Ammon's horn (tissue), 1 donor: Measurements from ENCODE around the gene DIO1.

ENCODE experiments used
- DNase-seq: peaks from one replicate; pipeline ENCODE4 v3.0.0-alpha.2; 2016; ENCODE audit warnings: low spot score

Gene DIO1

DNA sequence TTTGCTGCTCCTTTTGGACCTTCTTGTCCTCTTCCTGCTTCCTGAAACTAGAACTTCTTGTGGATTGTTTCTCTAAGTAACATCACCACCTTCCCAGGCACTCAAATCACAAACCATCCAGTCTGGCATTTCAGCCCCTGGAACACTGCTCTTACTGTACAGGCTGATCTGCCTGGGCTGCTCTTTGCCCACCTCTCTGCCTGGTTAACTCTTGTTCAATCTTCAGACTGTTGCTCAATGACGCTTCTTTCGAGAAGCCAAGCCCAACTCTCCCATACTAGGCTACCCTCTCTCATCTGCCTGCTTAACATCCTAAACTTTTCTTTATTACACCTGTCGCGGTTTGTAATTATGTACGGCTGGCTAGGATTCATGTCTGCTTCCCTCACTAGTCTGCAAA, 657 bp downstream of the DIO1 start:
- DNase-seq: no peak

DNA sequence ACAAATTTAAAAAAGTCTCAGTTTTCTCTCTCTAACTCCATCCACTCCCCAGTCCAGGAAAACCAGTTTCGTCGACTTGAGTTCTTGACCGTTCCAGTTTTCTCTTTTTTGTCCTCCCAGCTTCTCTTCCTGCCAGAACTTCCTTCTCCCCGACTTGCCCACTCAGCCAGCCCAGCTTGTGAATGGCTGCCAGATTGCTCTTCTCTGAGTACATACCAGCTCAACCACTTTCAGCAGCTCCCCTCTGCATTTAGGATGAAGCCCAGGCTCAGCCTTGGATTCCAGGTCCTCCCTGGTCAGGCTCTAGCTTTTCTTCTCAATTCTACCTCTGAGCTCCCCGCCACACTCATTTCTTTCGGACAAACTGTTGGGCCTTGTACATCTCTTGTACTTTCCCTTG, 1.4 kb downstream of the DIO1 start:
- no peak for DNase-seq

DNA sequence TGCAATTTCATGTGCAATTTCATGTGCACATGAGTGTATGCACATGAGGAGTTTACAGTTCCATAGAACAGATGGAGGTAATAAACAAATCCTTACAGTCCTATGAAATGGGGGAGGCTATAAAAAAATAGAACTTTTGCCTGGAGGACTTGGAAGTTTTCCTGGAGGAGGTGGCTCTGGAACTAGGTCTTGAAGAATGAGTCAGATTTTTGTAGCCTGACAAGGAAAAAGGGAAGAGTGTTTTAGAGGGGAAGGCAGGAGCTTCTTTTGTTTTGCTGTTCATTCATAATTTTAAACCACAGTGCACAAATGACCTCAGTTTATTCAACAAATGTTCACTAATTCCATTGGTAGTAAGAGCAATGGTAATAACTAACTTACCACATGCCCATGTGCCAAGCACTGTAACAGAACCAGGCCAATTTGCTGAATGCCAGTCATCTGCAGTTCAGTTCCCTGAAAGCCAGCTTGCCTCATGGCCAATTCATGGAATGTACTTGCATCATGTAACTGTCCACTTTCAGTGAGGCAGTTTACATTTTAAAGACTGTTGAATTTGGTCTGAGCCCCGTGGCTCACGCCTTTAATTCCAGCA, 2.7 kb downstream of the DIO1 start:
- DNase-seq: no peak

DNA sequence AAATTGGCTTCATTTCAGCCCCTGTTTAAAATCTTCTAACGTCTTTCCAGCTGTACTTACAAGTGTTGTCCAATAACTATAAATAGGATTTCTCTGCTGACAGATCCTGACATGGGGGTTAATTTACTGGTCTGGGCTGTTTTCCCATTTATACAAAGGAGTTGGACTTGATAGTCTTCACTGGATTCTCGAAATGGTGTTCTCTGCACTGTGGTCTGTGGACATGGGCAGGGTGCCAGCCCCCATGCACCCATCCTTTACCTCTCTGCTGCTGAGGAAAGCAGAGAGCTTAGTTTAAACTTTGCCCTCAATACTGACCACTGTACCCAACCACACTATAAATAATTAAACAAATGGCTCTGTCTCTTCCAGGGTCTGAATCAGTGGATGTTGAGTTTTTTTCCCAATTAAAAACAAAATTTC, 5.2 kb downstream of the DIO1 start:
- DNase-seq: peak; percentile 38

DNA sequence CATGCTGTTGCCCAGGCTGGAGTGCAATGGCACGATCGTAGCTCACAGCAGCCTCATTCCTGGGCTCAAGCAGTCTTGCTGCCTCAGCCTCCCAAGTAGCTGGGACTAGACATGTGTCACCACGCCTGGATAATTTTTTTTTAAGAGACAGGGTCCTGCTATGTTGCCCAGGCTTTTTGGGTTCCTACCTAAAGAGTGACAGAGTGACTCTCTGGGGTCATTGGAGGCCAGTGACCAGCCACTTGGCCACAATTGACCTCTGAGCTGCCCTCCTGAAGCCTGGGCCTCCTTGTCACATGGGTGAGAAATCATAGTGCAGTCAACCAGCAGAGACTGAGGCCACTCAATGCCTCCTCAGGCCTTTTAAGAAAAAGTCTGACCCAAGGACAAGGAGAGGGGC, 5.7 kb downstream of the DIO1 start:
- no peak for DNase-seq

DNA sequence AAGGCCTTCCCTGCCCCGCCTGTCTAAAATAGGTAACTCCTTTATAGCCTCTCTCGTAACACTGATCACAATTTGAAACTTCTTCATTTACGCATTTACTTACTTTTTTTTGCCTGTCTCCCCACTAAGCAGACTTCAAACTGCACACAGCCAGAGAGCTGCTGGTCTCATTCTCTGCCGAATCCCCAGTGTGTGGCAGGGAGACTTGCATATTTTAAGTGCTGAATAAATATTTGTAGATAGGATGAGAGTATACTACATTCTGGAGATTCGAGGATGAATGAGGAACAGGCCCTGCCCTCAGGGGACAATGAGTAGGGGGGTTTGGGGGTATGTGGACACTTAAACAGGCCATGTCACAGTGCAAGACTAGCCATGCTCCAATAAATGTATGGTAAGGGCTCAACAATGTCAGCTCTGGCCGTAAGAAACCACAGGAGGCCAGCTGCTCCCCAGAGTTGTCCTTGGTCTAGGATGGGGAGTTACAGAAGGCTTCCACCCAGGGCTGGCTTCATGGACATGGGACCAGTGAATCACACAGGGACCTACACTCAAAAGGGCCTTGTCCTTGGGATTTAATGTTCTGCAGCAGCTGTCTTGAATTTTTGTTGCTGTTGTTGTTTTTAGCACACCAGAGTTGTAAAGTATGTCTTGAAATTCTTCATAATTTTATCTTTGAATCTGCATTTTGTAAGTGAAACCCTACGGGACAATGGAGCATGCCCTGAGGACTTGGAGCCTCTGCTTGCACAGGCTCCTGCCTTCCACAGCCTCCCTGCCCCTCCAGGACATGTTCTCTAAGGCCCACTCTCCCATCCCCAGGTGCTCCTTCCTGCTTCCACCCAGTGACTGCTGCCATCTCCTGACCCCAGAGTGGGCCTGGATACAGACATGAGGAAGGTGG, 8.5 kb downstream of the DIO1 start:
- no peak for DNase-seq

DNA sequence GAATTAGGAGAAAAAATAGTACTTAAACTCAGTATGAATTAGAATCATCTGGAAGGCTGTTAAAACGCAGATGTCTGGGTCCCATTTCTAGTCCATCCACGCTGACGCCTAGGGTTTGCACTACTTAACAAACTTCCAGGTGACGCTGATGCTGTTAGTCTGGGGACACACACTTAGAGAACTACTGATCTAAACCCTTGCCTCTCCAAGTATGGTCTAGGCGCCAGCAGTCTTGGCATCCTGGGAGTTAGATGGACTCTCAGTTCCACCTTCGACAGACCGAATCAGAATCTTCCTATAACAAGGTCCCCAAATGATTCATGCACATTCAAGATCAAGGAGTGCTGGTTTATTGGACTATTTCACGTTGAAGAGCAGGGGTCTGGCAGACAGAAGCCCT, 11.5 kb downstream of the DIO1 start:
- no peak for DNase-seq

DNA sequence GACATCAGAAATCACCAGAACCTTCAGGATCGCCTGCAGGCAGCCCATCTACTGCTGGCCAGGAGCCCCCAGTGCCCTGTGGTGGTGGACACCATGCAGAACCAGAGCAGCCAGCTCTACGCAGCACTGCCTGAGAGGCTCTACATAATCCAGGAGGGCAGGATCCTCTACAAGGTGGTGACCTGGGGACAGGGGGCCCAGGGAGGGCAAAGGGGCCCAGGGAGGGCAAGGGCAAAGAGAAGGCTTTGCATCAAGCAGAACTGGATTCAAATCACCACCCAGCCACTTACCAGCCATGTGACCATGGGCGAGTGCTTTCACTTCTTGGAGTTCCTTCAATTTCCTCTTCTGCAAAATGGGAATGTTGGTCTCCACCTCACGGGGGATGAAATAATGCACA, 12.1 kb downstream of the DIO1 start:
- DNase-seq: no peak

DNA sequence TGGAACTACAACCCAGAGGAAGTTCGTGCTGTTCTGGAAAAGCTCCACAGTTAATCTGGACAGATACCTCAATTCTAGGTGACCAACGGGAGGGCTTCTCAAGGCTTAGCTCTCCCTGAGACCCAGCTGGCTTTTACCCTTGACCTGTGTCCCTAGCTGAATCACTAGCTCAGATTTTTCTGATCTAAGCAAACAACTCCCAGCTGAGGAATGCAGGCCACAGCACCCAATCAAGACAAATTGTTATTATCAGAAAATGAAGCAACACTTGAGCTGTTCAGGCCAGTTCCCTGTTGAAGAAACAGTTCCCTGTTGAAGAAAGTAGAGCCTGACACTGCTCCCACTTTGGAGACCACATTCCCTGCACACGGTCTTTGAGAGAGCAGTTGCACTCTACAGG, 16.0 kb downstream of the DIO1 start:
- no peak for DNase-seq

DNA sequence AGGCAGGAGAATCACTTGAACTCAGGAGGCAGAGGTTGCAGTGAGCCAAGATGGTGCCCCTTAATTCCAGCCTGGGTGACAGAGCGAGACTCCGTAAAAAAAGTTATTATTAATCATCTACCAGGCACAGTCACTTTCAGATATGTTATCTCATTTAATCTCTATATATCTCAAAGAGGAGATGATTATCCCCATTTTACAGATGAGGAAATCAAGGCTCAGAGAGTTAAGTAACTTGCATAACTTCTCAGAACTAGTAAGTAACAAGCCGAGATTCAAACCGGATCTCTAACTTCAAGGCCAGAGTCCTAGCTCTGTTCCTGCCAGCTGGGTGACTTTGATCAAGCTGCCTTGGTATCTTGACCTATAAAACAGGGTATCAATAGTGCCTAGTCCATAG, 17.5 kb downstream of the DIO1 start:
- no peak for DNase-seq

DNA sequence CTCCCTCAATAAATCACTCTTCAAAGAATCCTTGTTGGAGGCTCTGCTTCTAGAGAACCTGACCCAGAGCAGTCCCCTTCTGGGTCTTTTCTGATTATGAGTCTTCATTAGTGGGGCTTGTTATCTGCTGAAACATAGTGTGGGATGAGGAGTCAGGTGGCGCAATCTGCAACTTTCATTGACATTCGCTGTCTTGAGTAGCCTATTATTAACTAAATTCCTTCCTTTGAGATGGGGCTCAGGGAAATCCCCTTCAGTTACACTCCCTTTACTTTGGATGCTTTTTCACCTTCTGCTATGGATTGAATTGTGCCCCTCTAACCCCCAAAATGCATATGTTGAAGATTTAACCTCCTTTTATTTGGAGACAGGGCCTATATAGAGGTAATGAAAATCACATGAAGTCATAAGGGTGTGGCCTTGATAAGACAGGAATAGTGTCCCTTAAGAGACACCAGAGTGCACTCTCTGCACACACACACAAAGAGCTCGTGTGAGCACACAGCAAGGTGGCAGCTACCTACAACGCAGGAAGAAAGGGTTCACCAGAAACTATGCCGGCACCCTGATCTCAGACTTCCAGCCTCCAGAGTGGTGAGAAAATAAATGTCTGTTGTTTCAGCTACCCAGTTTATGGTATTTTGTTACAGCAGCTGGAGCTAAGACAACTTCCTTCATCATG, 19.5 kb downstream of the DIO1 start:
- no peak for DNase-seq

DNA sequence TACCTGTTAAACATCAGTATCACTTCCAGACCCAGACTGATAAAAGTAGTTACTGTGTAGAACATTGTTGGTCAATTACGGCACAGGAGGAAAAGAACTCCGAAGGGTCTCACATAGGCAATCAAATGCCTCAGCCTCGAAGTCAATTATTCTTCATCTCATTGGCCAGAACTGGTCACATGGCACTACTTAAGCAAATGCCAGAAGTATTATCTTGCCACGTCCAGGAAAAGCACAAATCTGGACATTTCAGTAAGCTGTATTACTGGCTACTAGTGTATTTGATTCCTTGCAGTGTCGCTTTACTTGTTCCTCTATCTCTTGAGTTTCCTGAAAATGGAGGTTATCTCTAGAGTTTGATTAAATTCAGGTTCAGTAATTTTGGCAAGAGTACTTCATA, 24.4 kb downstream of the DIO1 start:
- no peak for DNase-seq

DNA sequence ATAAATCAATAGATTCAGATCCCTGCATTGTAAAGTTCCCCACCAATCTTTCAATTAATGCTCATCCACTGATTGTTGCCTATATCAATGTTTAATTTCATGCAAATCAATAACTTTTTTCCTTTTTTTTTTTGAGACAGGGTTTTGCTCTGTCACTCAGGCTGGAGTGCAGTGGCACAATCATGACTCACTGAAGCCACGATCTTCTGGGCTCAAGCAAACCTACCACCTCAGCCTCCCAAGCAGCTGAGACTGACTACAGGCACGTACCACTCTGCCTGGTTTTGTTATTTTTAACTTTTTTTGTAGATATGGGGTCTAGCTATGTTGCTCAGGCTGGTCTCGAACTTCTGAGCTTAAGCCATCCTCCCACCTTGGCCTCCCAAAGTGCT, 25.7 kb downstream of the DIO1 start:
- DNase-seq: no peak

DNA sequence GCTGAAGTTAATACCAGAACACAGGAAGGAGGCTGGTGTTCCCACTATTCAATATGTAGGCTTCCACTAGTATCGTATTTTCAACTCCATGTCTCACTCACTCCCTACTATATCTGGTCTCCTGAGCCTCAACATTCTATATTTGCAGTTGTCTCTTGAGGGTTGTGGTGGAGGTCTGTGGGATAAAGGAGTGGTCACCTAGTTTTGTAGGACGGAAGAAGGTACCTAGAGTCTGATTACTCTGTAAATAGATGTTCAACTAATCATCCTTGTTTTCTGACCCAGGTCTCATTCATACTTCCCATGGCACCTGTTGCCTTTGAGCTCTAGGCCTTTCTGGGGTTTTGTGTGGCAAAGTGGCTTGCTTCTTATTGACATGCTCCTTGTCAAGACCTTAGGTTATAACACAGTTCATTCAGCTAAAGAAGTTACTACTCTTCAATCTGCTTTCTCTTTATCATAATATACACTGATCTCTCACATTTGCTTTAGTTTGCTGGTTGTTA, 33.4 kb downstream of the DIO1 start:
- DNase-seq: no peak

DNA sequence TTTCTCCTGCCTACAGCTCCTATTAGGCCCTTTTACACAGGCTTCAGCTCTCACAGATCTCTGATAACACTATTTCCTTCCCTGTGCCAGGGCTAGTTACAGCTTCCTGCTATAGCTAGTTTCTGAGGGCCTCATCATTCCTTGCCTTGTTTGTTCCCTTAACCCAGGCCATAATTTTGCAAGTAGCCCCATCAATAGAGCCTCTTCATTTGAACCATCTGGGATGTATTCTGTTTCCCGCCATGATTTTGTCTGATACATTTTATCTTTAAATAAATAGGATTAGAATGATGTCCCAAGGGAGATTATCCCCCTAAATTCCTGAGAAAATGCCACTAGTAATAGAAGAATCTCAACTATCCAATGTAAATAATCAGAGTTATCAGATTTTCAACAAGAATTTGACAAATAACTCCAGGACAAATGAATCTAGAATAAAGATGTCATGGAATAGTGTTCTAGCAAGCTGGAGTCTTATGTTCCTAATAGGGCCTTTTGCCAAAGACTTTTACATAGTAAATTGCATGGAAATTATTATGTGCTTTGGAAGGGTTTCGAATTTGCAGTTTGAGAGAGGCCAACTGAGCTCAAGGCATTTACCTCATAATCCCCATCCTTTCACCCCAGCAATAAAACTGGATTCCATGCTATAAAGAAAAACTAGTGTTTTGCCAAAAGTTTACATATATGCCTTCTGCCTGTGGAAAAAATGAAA, 35.4 kb downstream of the DIO1 start:
- DNase-seq: no peak

DNA sequence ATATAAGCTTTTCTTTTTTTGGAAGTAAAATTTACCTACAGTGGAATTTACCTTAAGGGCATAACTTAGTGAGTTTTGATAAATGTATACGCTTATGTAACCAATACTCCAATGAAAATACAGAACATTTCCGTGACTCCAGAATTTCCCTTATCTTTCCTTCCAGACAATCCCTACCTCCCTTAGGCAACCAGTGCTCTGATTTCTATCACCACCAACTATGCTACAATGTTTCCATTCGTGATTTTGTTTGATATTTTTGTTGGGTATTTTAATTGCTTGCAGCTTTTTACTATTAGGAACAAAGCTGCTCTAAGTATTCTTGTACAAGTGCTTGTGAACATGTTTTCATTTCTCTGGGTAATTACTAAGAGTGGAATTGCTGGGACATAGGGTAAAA, 36.9 kb downstream of the DIO1 start:
- DNase-seq: no peak

DNA sequence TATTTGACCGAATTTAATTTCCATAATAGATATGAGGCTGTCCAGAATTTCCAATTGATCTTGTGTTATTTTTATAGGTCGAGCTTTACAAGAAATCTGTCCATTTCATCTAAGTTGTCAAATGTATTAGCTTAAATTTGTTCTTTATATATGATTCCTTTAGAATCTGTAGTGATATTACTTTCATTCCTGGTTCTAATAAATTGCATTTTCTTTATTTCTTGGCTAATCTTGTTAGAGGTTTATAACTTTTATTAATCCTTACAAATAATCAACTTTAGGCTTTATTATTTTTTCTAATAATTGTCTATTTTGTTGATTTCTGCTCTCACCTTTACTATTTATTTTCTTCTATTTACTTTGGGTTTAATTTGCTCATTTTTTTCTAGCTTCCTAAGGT, 37.5 kb downstream of the DIO1 start:
- no peak for DNase-seq

DNA sequence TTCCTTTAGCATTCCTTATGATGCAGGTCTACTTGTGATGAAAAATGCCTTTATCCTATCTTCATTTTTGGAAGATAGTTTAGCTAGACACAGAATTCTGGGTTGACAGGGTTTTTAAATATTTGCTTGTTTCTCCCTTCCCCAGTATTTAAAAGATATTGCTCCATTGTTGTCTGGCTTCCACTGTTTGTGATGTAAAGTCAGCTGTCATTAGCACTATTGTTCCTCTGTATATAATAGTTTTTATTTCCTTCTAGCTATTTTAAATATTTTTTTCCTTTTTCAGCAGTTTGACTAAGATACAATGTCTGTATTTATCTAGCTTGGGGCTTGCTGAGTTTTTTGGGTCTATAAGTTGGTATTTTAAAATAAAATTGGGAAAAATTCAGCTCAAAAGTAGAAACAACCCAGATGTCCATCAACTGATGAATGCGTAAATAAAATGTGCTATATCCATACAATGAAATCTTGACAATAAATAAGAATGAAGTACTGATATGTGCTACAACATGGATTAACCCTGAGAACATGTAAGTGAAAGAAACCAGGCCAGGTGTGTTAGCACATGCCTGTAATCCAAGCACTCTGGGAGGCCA, 40.3 kb downstream of the DIO1 start:
- no peak for DNase-seq

DNA sequence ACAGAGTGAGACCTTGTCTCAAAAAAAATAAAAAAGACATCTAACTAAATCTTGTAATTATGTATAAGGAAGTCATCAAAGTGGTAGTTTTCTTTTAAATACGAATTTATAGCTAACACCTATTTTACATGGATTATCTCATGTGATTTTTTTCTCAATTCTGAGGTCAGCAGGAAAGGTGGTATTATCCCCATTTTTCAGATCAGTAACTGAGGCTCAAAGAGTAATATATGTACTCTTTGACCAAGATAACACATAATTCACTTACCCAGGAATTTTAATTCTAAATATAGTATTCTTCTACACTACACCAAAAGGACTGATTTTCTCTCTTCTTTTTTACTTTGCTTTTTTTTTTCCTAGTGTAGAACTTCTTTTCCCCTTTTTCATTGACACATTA, 42.4 kb downstream of the DIO1 start:
- DNase-seq: no peak

DNA sequence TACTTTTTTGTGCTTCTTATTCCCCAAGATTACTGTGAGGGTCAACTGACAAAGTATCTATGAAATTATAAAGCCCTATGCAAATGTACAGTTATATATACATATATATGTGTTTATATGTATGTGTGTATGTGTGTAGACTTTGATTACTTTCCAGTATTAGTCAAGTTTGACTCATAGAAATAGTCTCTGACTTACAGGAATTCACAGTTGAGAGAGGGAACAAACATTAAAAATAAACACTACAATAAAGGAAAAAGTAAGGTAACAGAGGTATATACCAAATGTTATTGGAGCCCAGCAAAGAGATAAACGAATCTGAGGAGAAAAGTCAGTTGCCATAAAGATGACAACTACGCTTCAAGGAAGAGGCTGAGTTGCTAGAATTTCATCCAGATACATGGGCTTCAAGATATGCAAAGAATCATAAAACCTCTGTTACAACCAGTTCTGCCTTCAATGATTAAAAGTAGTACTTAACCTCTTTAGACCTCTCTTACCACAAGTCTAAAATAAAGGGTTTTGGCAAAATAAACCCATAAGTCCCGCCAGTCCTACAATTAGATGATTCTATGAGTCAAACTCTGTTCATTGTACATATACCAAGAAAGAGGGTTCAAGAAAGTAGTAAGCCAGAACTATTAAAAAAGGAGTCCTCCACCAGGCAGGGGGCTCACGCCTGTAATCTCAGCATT, 44.3 kb downstream of the DIO1 start:
- DNase-seq: no peak
